ENCODE data around the gene MICB. TPM values are rescaled to one million over a fixed set of nuclear protein-coding genes. Genes with fewer than 3 reads are reported as not detected.

The MICB gene
- total RNA-seq, 1 donor from 2014 or later = 3.7 TPM

GRCh38 chr6:31462026-31462963, 35.6 kb upstream of the MICB start:
- DNase-seq (ENCODE audit: low read depth) (peak; percentile 33), FAIRE-seq (no peak)
- Histone ChIP-seq H3K36me3 (ENCODE audit: control insufficient read depth, insufficient read depth, low read length) (no peaks in the 10 kb centered on the region), H3K4me3 (ENCODE audit: low read depth, low read length) (no peak overlapping the region), H3K27me3 (ENCODE audit: control insufficient read depth, insufficient read depth, low read length) (no peaks in the 10 kb centered on the region)
- TF ChIP-seq, protein P1, sequence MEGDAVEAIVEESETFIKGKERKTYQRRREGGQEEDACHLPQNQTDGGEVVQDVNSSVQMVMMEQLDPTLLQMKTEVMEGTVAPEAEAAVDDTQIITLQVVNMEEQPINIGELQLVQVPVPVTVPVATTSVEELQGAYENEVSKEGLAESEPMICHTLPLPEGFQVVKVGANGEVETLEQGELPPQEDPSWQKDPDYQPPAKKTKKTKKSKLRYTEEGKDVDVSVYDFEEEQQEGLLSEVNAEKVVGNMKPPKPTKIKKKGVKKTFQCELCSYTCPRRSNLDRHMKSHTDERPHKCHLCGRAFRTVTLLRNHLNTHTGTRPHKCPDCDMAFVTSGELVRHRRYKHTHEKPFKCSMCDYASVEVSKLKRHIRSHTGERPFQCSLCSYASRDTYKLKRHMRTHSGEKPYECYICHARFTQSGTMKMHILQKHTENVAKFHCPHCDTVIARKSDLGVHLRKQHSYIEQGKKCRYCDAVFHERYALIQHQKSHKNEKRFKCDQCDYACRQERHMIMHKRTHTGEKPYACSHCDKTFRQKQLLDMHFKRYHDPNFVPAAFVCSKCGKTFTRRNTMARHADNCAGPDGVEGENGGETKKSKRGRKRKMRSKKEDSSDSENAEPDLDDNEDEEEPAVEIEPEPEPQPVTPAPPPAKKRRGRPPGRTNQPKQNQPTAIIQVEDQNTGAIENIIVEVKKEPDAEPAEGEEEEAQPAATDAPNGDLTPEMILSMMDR (IDR thresholded peaks at IDR 0.05; ENCODE audit: insufficient read depth, low read length, severe bottlenecking) = no peak

- FAIRE-seq (no peak), DNase-seq (ENCODE audit: low read depth) (peak; percentile 93)
- Histone ChIP-seq H3K27me3 (ENCODE audit: control insufficient read depth, insufficient read depth, low read length) (no peaks in the 10 kb centered on the region), H3K36me3 (ENCODE audit: control insufficient read depth, insufficient read depth, low read length) (no peaks in the 10 kb centered on the region), H3K4me3 (ENCODE audit: low read depth, low read length) (peak overlapping the region; percentile 43)
- TF ChIP-seq, protein P1 (IDR thresholded peaks at IDR 0.05; ENCODE audit: insufficient read depth, low read length, severe bottlenecking) = no peak
Observed at GRCh38 chr6:31462964-31463870, 34.7 kb upstream of the MICB start.

DNA sequence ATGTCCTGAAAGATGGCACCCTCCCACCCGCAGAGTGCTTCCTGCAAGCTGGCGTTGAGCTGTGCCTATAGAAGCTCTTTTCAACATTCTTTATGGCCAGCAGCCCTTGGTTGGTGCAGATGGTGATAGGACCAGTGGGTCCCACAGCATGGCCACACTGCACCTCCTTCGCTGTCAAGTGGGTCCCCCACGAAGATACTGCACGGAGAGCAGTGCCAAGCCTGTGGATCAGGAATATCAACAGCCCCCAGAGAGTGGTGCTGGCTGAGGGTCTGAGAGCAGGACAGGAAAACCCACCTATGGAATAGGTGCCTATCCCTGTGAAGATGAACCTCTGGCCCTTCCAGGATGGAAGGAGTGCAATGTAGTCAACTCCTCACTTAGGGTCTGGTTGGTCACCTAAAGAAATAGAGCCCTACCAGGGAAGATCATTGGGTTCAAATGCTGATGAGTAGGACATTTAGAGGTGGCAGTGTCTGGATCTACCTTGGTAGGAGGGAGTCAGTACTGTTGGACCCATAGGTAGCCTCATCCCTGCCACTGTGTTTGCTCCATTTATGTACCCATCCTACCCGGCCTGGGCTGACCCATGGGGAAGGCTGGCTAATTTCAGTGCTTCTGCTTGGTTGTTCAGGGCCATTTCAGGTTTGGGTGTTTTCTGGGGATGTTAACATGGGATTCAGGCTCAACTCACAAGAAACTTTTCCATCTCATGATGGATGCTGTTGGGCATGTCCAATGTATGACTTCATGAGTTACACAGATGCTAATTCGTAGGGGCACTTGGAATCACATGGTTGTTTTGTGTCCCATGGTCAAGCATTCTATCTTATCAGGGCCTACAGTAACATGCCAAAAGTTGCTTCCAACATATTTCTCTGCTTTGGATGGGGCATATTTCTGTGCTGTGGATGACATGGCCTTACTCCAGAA, 33.4 kb upstream of the MICB start:
- no peaks in the 10 kb centered on the region for H3K36me3 ChIP-seq (ENCODE audit: control insufficient read depth, insufficient read depth, low read length)
- H3K27me3 ChIP-seq (ENCODE audit: control insufficient read depth, insufficient read depth, low read length) = no peaks in the 10 kb centered on the region
- H3K4me3 ChIP-seq (ENCODE audit: low read depth, low read length) = no peak overlapping the region
- DNase-seq (ENCODE audit: low read depth) = no peak
- no peak for FAIRE-seq
- TF ChIP-seq, protein P1 (IDR thresholded peaks at IDR 0.05; ENCODE audit: insufficient read depth, low read length, severe bottlenecking) = no peak

GRCh38 chr6:31465185-31465536, 32.8 kb upstream of the MICB start:
- FAIRE-seq (no peak), DNase-seq (ENCODE audit: low read depth) (no peak)
- no peaks in the 10 kb centered on the region for H3K27me3 ChIP-seq (ENCODE audit: control insufficient read depth, insufficient read depth, low read length)
- TF ChIP-seq, protein P1 (IDR thresholded peaks at IDR 0.05; ENCODE audit: insufficient read depth, low read length, severe bottlenecking) = no peak
- H3K4me3 ChIP-seq (ENCODE audit: low read depth, low read length) = no peak overlapping the region
- no peaks in the 10 kb centered on the region for H3K36me3 ChIP-seq (ENCODE audit: control insufficient read depth, insufficient read depth, low read length)

- DNase-seq (ENCODE audit: low read depth) = no peak
- no peak for FAIRE-seq
- TF ChIP-seq, protein P1 (IDR thresholded peaks at IDR 0.05; ENCODE audit: insufficient read depth, low read length, severe bottlenecking) = no peak
- Histone ChIP-seq H3K36me3 (ENCODE audit: control insufficient read depth, insufficient read depth, low read length) (no peaks in the 10 kb centered on the region), H3K27me3 (ENCODE audit: control insufficient read depth, insufficient read depth, low read length) (no peaks in the 10 kb centered on the region), H3K4me3 (ENCODE audit: low read depth, low read length) (no peak overlapping the region)
Observed at GRCh38 chr6:31465718-31466117, 32.2 kb upstream of the MICB start.

All from bronchial epithelial cell (primary cell).